Ascending aorta (tissue), 2 donors: ENCODE data around the gene VDAC1. TPM values are rescaled to one million over a fixed set of nuclear protein-coding genes. Genes with fewer than 3 reads are reported as not detected.

Experiments
- DNase-seq, 2 donors: peaks; one replicate each; pipeline ENCODE4 v3.0.0-alpha.2; 2019; ENCODE audit warnings: low spot score in 2 of 2
- H3K27ac ChIP-seq, 2 donors: fragments of 200-600 bp; sonication (generic); one replicate each; pipeline ENCODE4 v1.5.1; 2016 to 2017; ENCODE audit warnings: mild to moderate bottlenecking in 1 of 2
- H3K27me3 ChIP-seq: fragments of 200-600 bp; sonication (generic); one replicate; pipeline ENCODE4 v1.5.1; 2017
- H3K36me3 ChIP-seq, 2 donors: fragments of 200-600 bp; sonication (generic); one replicate each; pipeline ENCODE4 v1.5.1; 2016
- H3K4me1 ChIP-seq, 2 donors: fragments of 200-600 bp; sonication (generic); one replicate each; pipeline ENCODE4 v1.5.1; 2016 to 2017; ENCODE audit warnings: mild to moderate bottlenecking in 1 of 2
- H3K4me3 ChIP-seq, 2 donors: fragments of 200-600 bp; sonication (generic); one replicate each; pipeline ENCODE4 v1.5.1; 2016 to 2017; ENCODE audit warnings: mild to moderate bottlenecking in 1 of 2
- H3K9me3 ChIP-seq, 2 donors: fragments of 200-600 bp; sonication (generic); one replicate each; pipeline ENCODE4 v1.5.1; 2016
- intact Hi-C: fragments of 100-400 bp; cut with DNase I; formaldehyde crosslinking; loops from one replicate; pipeline ENCODE4 v1.15.1; 2023
- total RNA-seq: library from RNA; depleted of rRNA; stranded (reverse); fragments of >200 nt; gene quantifications from one replicate; pipeline ENCODE4 v1.1.0, GENCODE V29; 2016
- TF ChIP-seq, protein P1 (sequence below), 3 experiments: fragments of 200-600 bp in 2 of 3; fragments of 450-650 bp in 1 of 3; sonication (generic) in 2 of 3; IDR thresholded peaks; one replicate each; pipeline ENCODE4 v1.5.1; 2016 to 2019; ENCODE audit warnings: antibody characterized with exemption in 3 of 3, mild to moderate bottlenecking in 1 of 3, moderate library complexity in 1 of 3

VDAC1 gene
- total RNA-seq, 1 donor from 2014 or later: 50.2 TPM

DNA sequence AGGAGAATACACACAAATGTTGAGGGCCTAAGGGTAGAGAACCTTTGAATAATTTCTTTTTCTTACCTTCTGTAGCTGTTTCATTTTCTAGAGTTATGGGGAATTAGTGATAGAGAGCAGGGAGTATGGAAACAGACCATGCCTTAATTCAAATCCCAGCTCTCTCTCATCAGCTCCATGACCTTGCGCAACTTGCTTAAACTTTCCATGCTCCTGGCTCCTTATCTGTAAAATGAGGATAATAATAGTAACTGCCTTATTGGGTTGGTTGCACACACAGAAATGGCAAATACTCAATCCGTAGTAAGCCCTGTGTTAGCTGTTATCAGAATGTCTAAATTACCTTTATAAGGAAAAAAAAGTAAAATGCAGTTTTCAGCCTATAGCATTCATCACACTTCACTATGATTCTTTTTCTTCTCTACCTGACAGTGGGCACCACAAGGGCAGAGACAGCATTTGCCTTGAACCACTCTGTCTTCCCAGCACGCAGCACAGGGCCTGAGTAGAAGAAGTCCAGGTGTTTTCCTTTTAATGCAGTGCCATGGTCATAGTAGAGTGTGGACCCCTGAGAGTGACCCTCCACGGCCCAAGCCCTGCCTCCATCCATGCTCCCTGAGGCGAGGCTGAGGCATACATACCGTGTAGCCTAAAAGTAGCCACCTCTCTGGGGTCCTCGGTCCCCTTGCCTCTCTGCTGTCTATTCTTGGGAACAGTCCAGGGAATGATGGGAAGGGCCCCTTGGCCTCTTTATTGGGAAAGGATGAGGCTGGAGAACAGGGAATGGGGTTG, 53.8 kb downstream of the VDAC1 start:
- DNase-seq: no peak
- intact Hi-C loops: loop anchor here (5.0 kb wide), 1 partner anchor 276 kb away; the partner anchor contains the start of gene PPP2CA
- no peak overlapping the region for H3K4me3 ChIP-seq
- TF ChIP-seq, protein P1, sequence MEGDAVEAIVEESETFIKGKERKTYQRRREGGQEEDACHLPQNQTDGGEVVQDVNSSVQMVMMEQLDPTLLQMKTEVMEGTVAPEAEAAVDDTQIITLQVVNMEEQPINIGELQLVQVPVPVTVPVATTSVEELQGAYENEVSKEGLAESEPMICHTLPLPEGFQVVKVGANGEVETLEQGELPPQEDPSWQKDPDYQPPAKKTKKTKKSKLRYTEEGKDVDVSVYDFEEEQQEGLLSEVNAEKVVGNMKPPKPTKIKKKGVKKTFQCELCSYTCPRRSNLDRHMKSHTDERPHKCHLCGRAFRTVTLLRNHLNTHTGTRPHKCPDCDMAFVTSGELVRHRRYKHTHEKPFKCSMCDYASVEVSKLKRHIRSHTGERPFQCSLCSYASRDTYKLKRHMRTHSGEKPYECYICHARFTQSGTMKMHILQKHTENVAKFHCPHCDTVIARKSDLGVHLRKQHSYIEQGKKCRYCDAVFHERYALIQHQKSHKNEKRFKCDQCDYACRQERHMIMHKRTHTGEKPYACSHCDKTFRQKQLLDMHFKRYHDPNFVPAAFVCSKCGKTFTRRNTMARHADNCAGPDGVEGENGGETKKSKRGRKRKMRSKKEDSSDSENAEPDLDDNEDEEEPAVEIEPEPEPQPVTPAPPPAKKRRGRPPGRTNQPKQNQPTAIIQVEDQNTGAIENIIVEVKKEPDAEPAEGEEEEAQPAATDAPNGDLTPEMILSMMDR (IDR thresholded peaks at IDR 0.05): no peak
- H3K4me1 ChIP-seq: peaks cover 31 to 50% of the 10 kb centered on the region in 2 donors
- peak overlapping the region; percentile 91 to 95 for H3K27ac ChIP-seq
- H3K27me3 ChIP-seq: no peaks in the 10 kb centered on the region
- peaks cover 5 to 11% of the 10 kb centered on the region in 2 donors for H3K36me3 ChIP-seq
- no peaks in the 10 kb centered on the region for H3K9me3 ChIP-seq

DNA sequence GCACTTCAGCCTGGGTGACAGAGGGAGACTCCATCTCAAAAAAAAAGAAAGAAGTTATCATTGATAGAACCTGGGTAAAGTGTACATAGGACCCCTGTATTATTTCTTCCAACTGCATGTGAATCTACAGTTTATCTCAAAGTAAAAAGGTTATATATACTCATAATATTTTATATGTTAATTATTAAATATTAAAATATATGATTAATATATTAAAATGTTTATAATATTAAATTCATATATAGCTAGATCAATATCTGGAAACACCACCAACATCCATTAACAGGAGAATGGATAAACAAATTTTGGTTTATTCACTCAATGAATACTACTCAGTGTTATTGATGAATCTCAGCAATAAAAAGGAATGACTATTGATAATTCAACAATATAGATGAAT, 56.1 kb downstream of the VDAC1 start:
- Histone ChIP-seq H3K4me1 (peaks cover 31 to 50% of the 10 kb centered on the region in 2 donors), H3K36me3 (no peaks in the 10 kb centered on the region), H3K27ac (no peak overlapping the region), H3K4me3 (no peak overlapping the region), H3K27me3 (no peaks in the 10 kb centered on the region), H3K9me3 (no peaks in the 10 kb centered on the region)
- no peak for DNase-seq
- intact Hi-C loops: loop anchor here (5.0 kb wide), 1 partner anchor 836 kb away; no protein-coding TSS in a partner anchor
- TF ChIP-seq, protein P1 (IDR thresholded peaks at IDR 0.05): no peak

DNA sequence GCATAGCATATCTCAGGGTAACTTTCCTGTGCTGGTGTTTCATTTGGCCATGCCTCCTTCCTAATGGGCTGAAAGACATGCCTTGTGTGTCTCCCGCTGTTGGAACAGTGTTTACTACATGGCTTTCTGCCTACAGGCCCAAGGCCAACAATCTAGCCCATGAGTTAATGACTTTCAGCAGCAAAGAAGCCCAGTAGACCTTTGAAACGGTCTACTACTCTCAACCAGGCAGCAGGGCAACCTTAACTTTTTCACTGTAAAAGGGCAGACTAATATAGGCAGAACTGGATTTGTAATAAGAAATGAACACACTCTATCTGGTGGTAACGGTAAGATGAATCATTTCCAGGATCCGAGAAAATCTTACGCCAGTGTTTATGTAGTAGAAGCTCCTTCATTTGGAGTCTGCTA, 57.3 kb downstream of the VDAC1 start:
- H3K4me1 ChIP-seq: peaks cover 28 to 41% of the 10 kb centered on the region in 2 donors
- no peaks in the 10 kb centered on the region for H3K36me3 ChIP-seq
- intact Hi-C loops: loop anchor here (2.0 to 5.0 kb wide), 2 partner anchors 17 to 835 kb away; no protein-coding TSS in a partner anchor
- H3K27me3 ChIP-seq: no peaks in the 10 kb centered on the region
- H3K9me3 ChIP-seq: no peaks in the 10 kb centered on the region
- H3K4me3 ChIP-seq: no peak overlapping the region
- peak overlapping the region; percentile 80 to 85 for H3K27ac ChIP-seq
- TF ChIP-seq, protein P1 (IDR thresholded peaks at IDR 0.05): no peak
- DNase-seq: peak in 1 of 2 donors; percentile 74

DNA sequence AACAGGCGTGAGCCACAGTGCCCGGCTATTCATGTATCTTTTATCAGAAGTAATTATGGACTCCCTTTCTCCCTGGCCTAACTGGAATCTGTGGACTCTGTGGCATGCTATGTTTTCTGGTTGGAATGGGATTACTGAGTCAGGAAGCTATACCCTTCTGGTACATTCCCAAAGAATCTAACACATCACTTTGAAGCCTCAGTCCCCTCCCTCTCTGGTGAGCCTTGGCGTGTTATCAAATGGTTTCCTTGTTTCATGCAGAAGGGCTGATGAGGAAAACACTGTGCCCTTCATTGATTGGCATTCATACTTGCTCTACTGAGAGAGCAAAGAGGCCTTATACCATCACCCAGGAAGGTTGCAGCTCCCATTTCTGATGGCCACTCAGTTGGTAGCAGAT, 59.2 kb downstream of the VDAC1 start:
- Histone ChIP-seq H3K27ac (peak overlapping the region in 1 of 2 donors; percentile 85), H3K27me3 (no peaks in the 10 kb centered on the region), H3K36me3 (no peaks in the 10 kb centered on the region), H3K4me1 (peaks cover 14 to 24% of the 10 kb centered on the region in 2 donors), H3K4me3 (no peak overlapping the region), H3K9me3 (no peaks in the 10 kb centered on the region)
- no peak for DNase-seq
- TF ChIP-seq, protein P1 (IDR thresholded peaks at IDR 0.05): no peak
- intact Hi-C loops: loop anchor here (5.0 kb wide), 1 partner anchor 833 kb away; no protein-coding TSS in a partner anchor

DNA sequence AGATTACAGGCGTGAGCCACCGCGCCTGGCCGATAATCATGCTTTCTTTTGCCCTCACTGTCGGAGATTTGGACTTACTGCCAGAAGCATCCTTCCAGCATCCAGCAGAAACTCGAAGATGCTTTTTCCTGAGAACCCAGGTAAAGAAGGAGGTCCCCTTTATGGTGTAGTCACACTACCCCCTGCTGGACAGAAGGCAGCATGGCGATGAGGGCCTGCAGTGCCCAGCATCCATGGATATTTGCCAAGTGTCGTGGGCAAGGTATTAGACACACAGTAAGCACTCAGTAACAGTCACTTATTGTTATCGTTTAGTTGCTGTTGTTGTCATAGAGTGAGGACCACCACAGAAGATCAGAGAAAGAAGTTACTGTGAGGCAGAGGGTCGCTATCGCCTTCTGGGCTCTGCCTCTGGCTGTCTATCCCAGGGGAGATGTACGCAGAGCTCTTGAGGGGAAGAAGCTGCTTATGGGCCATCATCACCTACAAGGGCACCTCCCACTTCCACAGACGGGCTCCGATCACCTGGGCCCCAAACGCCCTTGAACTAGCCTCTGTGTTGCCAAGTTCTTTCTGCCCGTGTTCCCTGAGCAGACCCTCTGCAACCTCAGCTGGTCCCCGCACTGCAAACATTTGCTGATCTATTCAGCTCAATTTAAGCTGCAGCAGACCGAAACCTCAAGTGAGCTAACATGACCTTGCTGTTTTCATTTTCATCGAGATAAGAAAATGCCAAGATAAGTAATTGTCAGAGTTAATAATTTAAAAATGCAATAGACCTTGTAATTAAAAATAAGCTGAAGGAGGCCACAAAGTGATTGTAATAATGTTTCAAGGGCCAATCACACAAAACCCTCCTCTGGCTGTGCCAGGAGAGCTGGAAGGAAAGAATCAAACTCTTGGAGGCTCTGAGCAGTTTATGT, 60.3 kb downstream of the VDAC1 start:
- Histone ChIP-seq H3K27ac (no peak overlapping the region), H3K27me3 (no peaks in the 10 kb centered on the region), H3K9me3 (no peaks in the 10 kb centered on the region), H3K4me3 (no peak overlapping the region), H3K4me1 (peaks cover 14 to 19% of the 10 kb centered on the region in 2 donors), H3K36me3 (no peaks in the 10 kb centered on the region)
- TF ChIP-seq, protein P1 (IDR thresholded peaks at IDR 0.05): peak; percentile 53 to 63 (median 55)
- intact Hi-C loops: loop anchor here (5.0 kb wide), 1 partner anchor 832 kb away; no protein-coding TSS in a partner anchor
- peak in 1 of 2 donors; percentile 75 for DNase-seq
